IMR-90 (cell line): ENCODE results near the gene RAI14. TPM values are rescaled to one million over a fixed set of nuclear protein-coding genes. Genes with fewer than 3 reads are reported as not detected.

Experiments
- ATAC-seq: fragments of 200-7000 bp; cut with Tn5 transposase; 2 replicates; pipeline ENCODE4 v1.9.1; 2020; ENCODE audit warnings: low read depth, mild to moderate bottlenecking, moderate library complexity
- BruUV-seq: library from RNA; stranded (reverse); fragments of 400-500 nt; replicated peaks from 2 replicates; lab custom pipeline; 2021; lab: Mats Ljungman, UMichigan
- CTCF ChIA-PET: fragments of 300-600 bp; formaldehyde crosslinking; extraction: SDS; loops from one replicate; lab custom pipeline; 2021; ENCODE audit warnings: antibody characterized with exemption; lab: Yijun Ruan, JAX
- POLR2A ChIA-PET: fragments of 300-600 bp; sonication (Branson Sonifier 250); formaldehyde crosslinking; loops from one replicate; lab custom pipeline; 2022; ENCODE audit warnings: antibody characterized with exemption; ENCODE audit not compliant: unreplicated experiment; lab: Charles Lee
- DNase-seq: peaks from one replicate; pipeline ENCODE4 v3.0.0; 2013
- H2AFZ ChIP-seq: replicated peaks from 2 replicates; pipeline ENCODE3; 2013; ENCODE audit warnings: low read length, mild to moderate bottlenecking; ENCODE audit not compliant: poor library complexity
- H2AK5ac ChIP-seq: 2 replicates; pipeline ENCODE4 v1.6.1; 2013; ENCODE audit warnings: low read depth, low read length, inconsistent platforms
- H2AK9ac ChIP-seq: replicated peaks from 2 replicates; pipeline ENCODE3; 2013; ENCODE audit warnings: mild to moderate bottlenecking, low read depth, low read length, moderate library complexity; ENCODE audit not compliant: poor library complexity
- H2BK120ac ChIP-seq: 2 replicates; pipeline ENCODE4 v1.6.1; 2013; ENCODE audit warnings: low read depth, low read length, inconsistent platforms
- H2BK15ac ChIP-seq: 3 replicates; pipeline ENCODE4 v1.6.1; 2013; ENCODE audit warnings: low read depth, low read length, inconsistent platforms
- H2BK20ac ChIP-seq: 2 replicates; pipeline ENCODE4 v1.6.1; 2013; ENCODE audit warnings: low read depth, mild to moderate bottlenecking, inconsistent platforms, low read length, moderate library complexity
- H2BK5ac ChIP-seq: 2 replicates; pipeline ENCODE4 v1.6.1; 2013; ENCODE audit warnings: mild to moderate bottlenecking, low read depth, low read length, inconsistent platforms; ENCODE audit not compliant: poor library complexity, severe bottlenecking
- H3K14ac ChIP-seq: replicated peaks from 2 replicates; pipeline ENCODE4 v1.6.1; 2013; ENCODE audit warnings: low read depth, low read length, inconsistent platforms
- H3K18ac ChIP-seq: 2 replicates; pipeline ENCODE4 v1.6.1; 2013; ENCODE audit warnings: low read depth, low read length, control low read depth
- H3K23ac ChIP-seq: 2 replicates; pipeline ENCODE4 v1.6.1; 2013; ENCODE audit warnings: low read depth, low read length, inconsistent platforms
- H3K27ac ChIP-seq: 2 replicates; pipeline ENCODE4 v1.5.1; 2013; ENCODE audit warnings: mild to moderate bottlenecking, control low read depth, low read length; ENCODE audit not compliant: insufficient read depth
- H3K27me3 ChIP-seq: 2 replicates; pipeline ENCODE4 v1.6.1; 2013; ENCODE audit warnings: low read length; ENCODE audit not compliant: control insufficient read depth, insufficient read depth
- H3K36me3 ChIP-seq: 2 replicates; pipeline ENCODE4 v1.6.1; 2013; ENCODE audit warnings: low read length, mixed read lengths; ENCODE audit not compliant: control insufficient read depth, insufficient read depth
- H3K4ac ChIP-seq: 2 replicates; pipeline ENCODE4 v1.6.1; 2013; ENCODE audit warnings: low read depth, low read length, inconsistent platforms
- H3K4me1 ChIP-seq: 2 replicates; pipeline ENCODE4 v1.6.1; 2013; ENCODE audit warnings: low read length, mixed read lengths; ENCODE audit not compliant: control insufficient read depth, insufficient read depth
- H3K4me2 ChIP-seq: 2 replicates; pipeline ENCODE4 v1.6.1; 2013; ENCODE audit warnings: low read depth, mild to moderate bottlenecking, control low read depth, low read length, moderate library complexity
- H3K4me3 ChIP-seq: 2 replicates; pipeline ENCODE4 v1.5.1; 2013; ENCODE audit warnings: low read depth, mild to moderate bottlenecking, control low read depth, low read length, moderate library complexity; ENCODE audit not compliant: insufficient read depth
- H3K56ac ChIP-seq: 2 replicates; pipeline ENCODE4 v1.6.1; 2013; ENCODE audit warnings: low read length, inconsistent platforms; ENCODE audit not compliant: insufficient read depth; ENCODE audit errors: extremely low read depth
- H3K79me1 ChIP-seq, 2 experiments: 2 replicates each; pipeline ENCODE4 v1.6.1; 2013; ENCODE audit warnings: low read length in 2 of 2, inconsistent platforms in 1 of 2, low read depth in 1 of 2
- H3K9ac ChIP-seq: 2 replicates; pipeline ENCODE4 v1.6.1; 2013; ENCODE audit warnings: low read depth, low read length, control low read depth
- H3K9me1 ChIP-seq: 2 replicates; pipeline ENCODE4 v1.6.1; 2013; ENCODE audit warnings: low read length, inconsistent platforms; ENCODE audit not compliant: insufficient read depth
- H3K9me3 ChIP-seq: 2 replicates; pipeline ENCODE4 v1.6.1; 2013; ENCODE audit warnings: low read length; ENCODE audit not compliant: control insufficient read depth, insufficient read depth
- H4K20me1 ChIP-seq: 2 replicates; pipeline ENCODE4 v1.6.1; 2013; ENCODE audit warnings: low read length, inconsistent platforms; ENCODE audit not compliant: insufficient read depth
- H4K5ac ChIP-seq: 2 replicates; pipeline ENCODE4 v1.6.1; 2013; ENCODE audit warnings: mild to moderate bottlenecking, low read depth, low read length, control low read depth
- H4K8ac ChIP-seq, 2 experiments: 2 replicates each; pipeline ENCODE4 v1.6.1; 2013; ENCODE audit warnings: low read depth in 2 of 2, low read length in 2 of 2, control low read depth in 1 of 2, inconsistent platforms in 1 of 2
- H4K91ac ChIP-seq: 2 replicates; pipeline ENCODE4 v1.6.1; 2013; ENCODE audit warnings: low read depth, low read length, inconsistent platforms; ENCODE audit not compliant: insufficient read depth
- BHLHE40 ChIP-seq: fragments of 150-350 bp; IDR thresholded peaks from 2 replicates; pipeline ENCODE4 v1.6.1; 2016; ENCODE audit warnings: mild to moderate bottlenecking, low read depth, low read length
- CEBPB ChIP-seq: IDR thresholded peaks from 2 replicates; pipeline ENCODE4 v1.6.1; 2012; ENCODE audit warnings: low read depth, low read length, improper control_type of control experiment
- CHD1 ChIP-seq: IDR thresholded peaks from 2 replicates; pipeline ENCODE4 v1.6.1; 2012; ENCODE audit warnings: low read depth, low read length, improper control_type of control experiment
- FOS ChIP-seq: fragments of 150-350 bp; IDR thresholded peaks from 2 replicates; pipeline ENCODE4 v1.6.1; 2016; ENCODE audit warnings: low read depth, low read length
- MAFK ChIP-seq: IDR thresholded peaks from 2 replicates; pipeline ENCODE4 v1.6.1; 2012; ENCODE audit warnings: low read depth, low read length, improper control_type of control experiment
- MAZ ChIP-seq: IDR thresholded peaks from 2 replicates; pipeline ENCODE4 v1.6.1; 2012; ENCODE audit warnings: low read depth, mild to moderate bottlenecking, low read length, improper control_type of control experiment, moderate library complexity, borderline replicate concordance
- MXI1 ChIP-seq: IDR thresholded peaks from 2 replicates; pipeline ENCODE4 v1.6.1; 2012; ENCODE audit warnings: low read depth, mild to moderate bottlenecking, low read length, moderate library complexity, borderline replicate concordance
- NFE2L2 ChIP-seq: fragments of 150-350 bp; IDR thresholded peaks from 2 replicates; pipeline ENCODE4 v1.6.1; 2016; ENCODE audit warnings: low read depth, mild to moderate bottlenecking, low read length
- RAD21 ChIP-seq: IDR thresholded peaks from 2 replicates; pipeline ENCODE4 v1.6.1; 2012; ENCODE audit warnings: low read length, improper control_type of control experiment
- RFX5 ChIP-seq: IDR thresholded peaks from 2 replicates; pipeline ENCODE4 v1.8.0; 2012; ENCODE audit warnings: low read depth, mild to moderate bottlenecking, low read length, moderate library complexity
- WGBS, 2 experiments: methylation state at CpG; one replicate each; pipeline versions ENCODE4 v1.1.5 to v1.1.7; 2013; ENCODE audit warnings: missing lambda C conversion rate in 2 of 2; ENCODE audit not compliant: insufficient read length in 1 of 2; ENCODE audit errors: extremely low coverage in 2 of 2; 5-methylcytosine and 5-hydroxymethylcytosine counted together
- dilution Hi-C: fragments of 300-500 bp; cut with HindIII; formaldehyde crosslinking; loops from one replicate; pipeline ENCODE4 v1.14.3; 2018; ENCODE audit warnings: low sequenced_read_pairs; ENCODE audit not compliant: unreplicated experiment
- in situ Hi-C: fragments of 300-500 bp; cut with MboI; formaldehyde crosslinking; loops from 3 replicates; pipeline ENCODE4 v1.14.3; 2019; ENCODE audit warnings: low sequenced_read_pairs, inconsistent platforms, mixed read lengths
- intact Hi-C: fragments of 100-400 bp; cut with micrococcal nuclease; formaldehyde crosslinking; loops from 2 replicates; pipeline ENCODE4 v1.10.0; 2022
- polyA plus RNA-seq, 3 experiments: library from polyadenylated mRNA; depleted of rRNA; stranded (reverse); fragments of >200 nt; gene quantifications; 2 replicates each; pipeline ENCODE4 v1.2.3, GENCODE V29; 2012; ENCODE audit warnings: low replicate concordance in 1 of 3
- total RNA-seq: library from RNA; depleted of rRNA; stranded (reverse); fragments of >200 nt; gene quantifications from 2 replicates; pipeline ENCODE4 v1.2.3, GENCODE V29; 2012
- TF ChIP-seq, protein P1 (sequence below): conservative IDR thresholded peaks from 2 replicates; pipeline ENCODE4 v1.5.1; 2012; ENCODE audit warnings: mild to moderate bottlenecking, low read depth, low read length, improper control_type of control experiment
- TF ChIP-seq, protein P2 (sequence below): fragments of 150-350 bp; IDR thresholded peaks from 2 replicates; pipeline ENCODE4 v1.6.1; 2016; ENCODE audit warnings: low read depth, mild to moderate bottlenecking, low read length, moderate library complexity, borderline replicate concordance
- TF ChIP-seq, protein P3 (sequence below): fragments of 150-350 bp; IDR thresholded peaks from 2 replicates; pipeline ENCODE4 v1.6.1; 2017; ENCODE audit warnings: mild to moderate bottlenecking, antibody characterized with exemption, low read length, low read depth

RAI14 gene
- total and polyA plus RNA-seq, 2 of the 4 experiments (the other 2 are of a cell fraction): 221 to 267 TPM

DNA sequence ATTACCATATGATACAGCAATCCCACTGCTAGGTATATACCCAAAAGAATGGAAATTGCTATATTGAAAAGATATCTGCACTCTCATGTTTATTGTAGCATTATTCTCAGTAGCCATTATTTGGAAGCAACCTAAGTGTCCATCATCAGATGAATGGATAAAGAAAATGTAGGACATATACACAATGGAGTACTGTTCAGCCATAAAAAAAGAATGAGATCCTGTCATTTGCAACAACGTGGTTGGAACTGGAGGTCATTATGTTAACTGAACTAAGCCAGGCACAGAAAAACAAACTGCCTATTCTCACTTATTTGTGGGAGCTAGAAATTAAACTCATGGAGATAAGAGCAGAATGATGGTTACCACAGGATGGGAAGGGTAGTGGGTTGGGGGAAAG lies 119.8 kb downstream of the RAI14 start:
- Histone ChIP-seq H2AK9ac (no peak overlapping the region), H3K23ac (no peak overlapping the region), H3K4me2 (no peak overlapping the region), H3K4me3 (no peak overlapping the region), H3K9me3 (no peaks in the 10 kb centered on the region), H2BK5ac (peak overlapping the region; percentile 2), H4K5ac (no peak overlapping the region), H2BK15ac (no peak overlapping the region), H3K79me1 (peaks cover 34 to 65% of the 10 kb centered on the region in 2 experiments), H3K9ac (no peak overlapping the region), H3K4me1 (peaks cover 8% of the 10 kb centered on the region), H2BK120ac (no peak overlapping the region), H3K4ac (no peak overlapping the region), H3K27ac (no peak overlapping the region), H2BK20ac (no peak overlapping the region), H2AFZ (no peak overlapping the region), H3K56ac (no peak overlapping the region), H4K20me1 (peaks cover 37% of the 10 kb centered on the region), H2AK5ac (no peak overlapping the region), H3K9me1 (peaks cover 6% of the 10 kb centered on the region), H3K18ac (no peak overlapping the region), H3K27me3 (no peaks in the 10 kb centered on the region), H4K91ac (no peak overlapping the region), H4K8ac (no peak overlapping the region), H3K36me3 (peaks cover 4% of the 10 kb centered on the region), H3K14ac (no peak overlapping the region)
- ChIA-PET CTCF (no interaction called here), POLR2A (no interaction called here)
- no CpG with 5 or more reads among the region's 1 CpG for WGBS, 2 experiments
- TF ChIP-seq CHD1: no peak
- no peak for TF ChIP-seq FOS
- no peak for TF ChIP-seq NFE2L2
- no peak for TF ChIP-seq MAFK
- TF ChIP-seq RFX5: no peak
- TF ChIP-seq BHLHE40: no peak
- no peak for TF ChIP-seq MXI1
- TF ChIP-seq, protein P1, sequence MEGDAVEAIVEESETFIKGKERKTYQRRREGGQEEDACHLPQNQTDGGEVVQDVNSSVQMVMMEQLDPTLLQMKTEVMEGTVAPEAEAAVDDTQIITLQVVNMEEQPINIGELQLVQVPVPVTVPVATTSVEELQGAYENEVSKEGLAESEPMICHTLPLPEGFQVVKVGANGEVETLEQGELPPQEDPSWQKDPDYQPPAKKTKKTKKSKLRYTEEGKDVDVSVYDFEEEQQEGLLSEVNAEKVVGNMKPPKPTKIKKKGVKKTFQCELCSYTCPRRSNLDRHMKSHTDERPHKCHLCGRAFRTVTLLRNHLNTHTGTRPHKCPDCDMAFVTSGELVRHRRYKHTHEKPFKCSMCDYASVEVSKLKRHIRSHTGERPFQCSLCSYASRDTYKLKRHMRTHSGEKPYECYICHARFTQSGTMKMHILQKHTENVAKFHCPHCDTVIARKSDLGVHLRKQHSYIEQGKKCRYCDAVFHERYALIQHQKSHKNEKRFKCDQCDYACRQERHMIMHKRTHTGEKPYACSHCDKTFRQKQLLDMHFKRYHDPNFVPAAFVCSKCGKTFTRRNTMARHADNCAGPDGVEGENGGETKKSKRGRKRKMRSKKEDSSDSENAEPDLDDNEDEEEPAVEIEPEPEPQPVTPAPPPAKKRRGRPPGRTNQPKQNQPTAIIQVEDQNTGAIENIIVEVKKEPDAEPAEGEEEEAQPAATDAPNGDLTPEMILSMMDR: no peak
- TF ChIP-seq, protein P2, sequence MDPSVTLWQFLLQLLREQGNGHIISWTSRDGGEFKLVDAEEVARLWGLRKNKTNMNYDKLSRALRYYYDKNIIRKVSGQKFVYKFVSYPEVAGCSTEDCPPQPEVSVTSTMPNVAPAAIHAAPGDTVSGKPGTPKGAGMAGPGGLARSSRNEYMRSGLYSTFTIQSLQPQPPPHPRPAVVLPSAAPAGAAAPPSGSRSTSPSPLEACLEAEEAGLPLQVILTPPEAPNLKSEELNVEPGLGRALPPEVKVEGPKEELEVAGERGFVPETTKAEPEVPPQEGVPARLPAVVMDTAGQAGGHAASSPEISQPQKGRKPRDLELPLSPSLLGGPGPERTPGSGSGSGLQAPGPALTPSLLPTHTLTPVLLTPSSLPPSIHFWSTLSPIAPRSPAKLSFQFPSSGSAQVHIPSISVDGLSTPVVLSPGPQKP: no peak
- TF ChIP-seq CEBPB: no peak
- TF ChIP-seq RAD21: no peak
- TF ChIP-seq MAZ: no peak
- TF ChIP-seq, protein P3, sequence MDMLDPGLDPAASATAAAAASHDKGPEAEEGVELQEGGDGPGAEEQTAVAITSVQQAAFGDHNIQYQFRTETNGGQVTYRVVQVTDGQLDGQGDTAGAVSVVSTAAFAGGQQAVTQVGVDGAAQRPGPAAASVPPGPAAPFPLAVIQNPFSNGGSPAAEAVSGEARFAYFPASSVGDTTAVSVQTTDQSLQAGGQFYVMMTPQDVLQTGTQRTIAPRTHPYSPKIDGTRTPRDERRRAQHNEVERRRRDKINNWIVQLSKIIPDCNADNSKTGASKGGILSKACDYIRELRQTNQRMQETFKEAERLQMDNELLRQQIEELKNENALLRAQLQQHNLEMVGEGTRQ: no peak
- in situ Hi-C loops: no loop called here
- dilution Hi-C loops: no loop called here
- intact Hi-C loops: no loop called here
- DNase-seq: no peak
- BruUV-seq: no TSS peak
- no peak for ATAC-seq
